Aorta (tissue), 5 donors: ENCODE measurements around the gene PTPRG. TPM values are rescaled to one million over a fixed set of nuclear protein-coding genes. Genes with fewer than 3 reads are reported as not detected.

Source experiments
- ATAC-seq: fragments of 200-7000 bp; cut with Tn5 transposase; one replicate; pipeline ENCODE4 v1.9.1; 2022; ENCODE audit warnings: moderate library complexity; ENCODE audit not compliant: low FRiP score
- DNase-seq, 2 donors: peaks; one replicate each; pipeline ENCODE4 v3.0.0-alpha.2; 2020
- H3K27ac ChIP-seq, 2 donors: one replicate each; pipeline ENCODE4 v1.5.1; 2013; ENCODE audit warnings: low read length in 2 of 2, mild to moderate bottlenecking in 2 of 2, moderate library complexity in 2 of 2, control low read depth in 1 of 2, inconsistent platforms in 1 of 2, low read depth in 1 of 2
- H3K27me3 ChIP-seq, 2 donors: one replicate each; pipeline ENCODE4 v1.6.1; 2013; ENCODE audit warnings: control low read depth in 1 of 2, low read length in 1 of 2, mild to moderate bottlenecking in 1 of 2, moderate library complexity in 1 of 2; ENCODE audit not compliant: insufficient read depth in 2 of 2, control insufficient read depth in 1 of 2
- H3K36me3 ChIP-seq, 2 donors: one replicate each; pipeline ENCODE4 v1.6.1; 2013; ENCODE audit warnings: control low read depth in 1 of 2, low read length in 1 of 2, mild to moderate bottlenecking in 1 of 2; ENCODE audit not compliant: insufficient read depth in 2 of 2, control insufficient read depth in 1 of 2
- H3K4me1 ChIP-seq, 2 donors: one replicate each; pipeline ENCODE4 v1.6.1; 2013; ENCODE audit warnings: low read length in 2 of 2, control low read depth in 1 of 2, mild to moderate bottlenecking in 1 of 2, moderate library complexity in 1 of 2; ENCODE audit not compliant: insufficient read depth in 2 of 2, control insufficient read depth in 1 of 2
- H3K4me3 ChIP-seq, 2 donors: one replicate each; pipeline ENCODE4 v1.5.1; 2013; ENCODE audit warnings: low read length in 2 of 2, control low read depth in 1 of 2, mild to moderate bottlenecking in 1 of 2
- H3K9me3 ChIP-seq: one replicate; pipeline ENCODE4 v1.6.1; 2013; ENCODE audit warnings: mild to moderate bottlenecking, low read length; ENCODE audit not compliant: control insufficient read depth
- WGBS, 2 donors: extraction: QIAGEN DNeasy Blood & Tissue Kit; methylation state at CpG; one replicate each; pipeline ENCODE4 v1.1.7; 2013; 5-methylcytosine and 5-hydroxymethylcytosine counted together
- intact Hi-C, 2 donors: fragments of 100-400 bp; cut with DNase I; formaldehyde crosslinking; loops; one replicate each; pipeline versions ENCODE4 v1.14.2 to v1.15.0; 2022
- polyA plus RNA-seq, 2 donors: library from polyadenylated mRNA; stranded (reverse); fragments of 200-250 nt; gene quantifications; one replicate each; pipeline ENCODE4 v1.2.3, GENCODE V29; 2013
- total RNA-seq, 2 donors: library from RNA; stranded (reverse); fragmentation: NEBNext Ultra II Directional; extraction: Animal tissue kit (Norgen Biotek cat#: 25700); gene quantifications; one replicate each; pipeline ENCODE4 v1.2.1, GENCODE V29; 2021
- donor health status: healthy with polysubstance abuse.
- donor health status: Bipolar disorder and iron deficiency.
- donor health status: DM: no; HTN: no; CAD: no.
- donor health status: DM: no; HTN: no; CAD: no.
- donor health status: DM: yes; HTN: yes; CAD: no.

Gene PTPRG
- total and polyA plus RNA-seq, 4 donors, result 5.3 to 150 (median 52.4) TPM

- Histone ChIP-seq H3K4me1 (peaks cover 4% of the 10 kb centered on the region in 2 donors), H3K27ac (no peak overlapping the region), H3K4me3 (no peak overlapping the region), H3K27me3 (no peaks in the 10 kb centered on the region), H3K9me3 (no peaks in the 10 kb centered on the region), H3K36me3 (no peaks in the 10 kb centered on the region)
- intact Hi-C loops, result no loop called here
- ATAC-seq, result no peak
- no peak for DNase-seq
- 62 to 65% methylated on average over 3 of the region's 3 CpGs for WGBS, 2 donors
Measured at GRCh38 chr3:61945657-61946056, 384.3 kb downstream of the PTPRG start.

- no peaks in the 10 kb centered on the region for H3K27me3 ChIP-seq
- 71 to 77% methylated on average over 7 of the region's 7 CpGs for WGBS, 2 donors
- ATAC-seq (no peak), DNase-seq (no peak)
- H3K4me1 ChIP-seq, result peaks cover 0 to 5% of the 10 kb centered on the region in 2 donors
- intact Hi-C loops, result no loop called here
- no peaks in the 10 kb centered on the region for H3K9me3 ChIP-seq
- H3K36me3 ChIP-seq, result no peaks in the 10 kb centered on the region
- no peak overlapping the region for H3K27ac ChIP-seq
- no peak overlapping the region for H3K4me3 ChIP-seq
Measured at GRCh38 chr3:61946570-61947324, 385.4 kb downstream of the PTPRG start.

- H3K4me3 ChIP-seq, result no peak overlapping the region
- peaks cover 0 to 7% of the 10 kb centered on the region in 2 donors for H3K4me1 ChIP-seq
- no peaks in the 10 kb centered on the region for H3K9me3 ChIP-seq
- DNase-seq (no peak), ATAC-seq (no peak)
- H3K36me3 ChIP-seq, result no peaks in the 10 kb centered on the region
- intact Hi-C loops, result no loop called here
- H3K27me3 ChIP-seq, result no peaks in the 10 kb centered on the region
- H3K27ac ChIP-seq, result no peak overlapping the region
- 7 to 12% methylated on average over 4 of the region's 4 CpGs for WGBS, 2 donors
Measured at GRCh38 chr3:61947456-61947855, 386.1 kb downstream of the PTPRG start.

GRCh38 chr3:61948699-61949305 lies 387.4 kb downstream of the PTPRG start:
- Histone ChIP-seq H3K36me3 (no peaks in the 10 kb centered on the region), H3K4me1 (peaks cover 0 to 14% of the 10 kb centered on the region in 2 donors), H3K4me3 (no peak overlapping the region), H3K27ac (no peak overlapping the region), H3K9me3 (no peaks in the 10 kb centered on the region), H3K27me3 (no peaks in the 10 kb centered on the region)
- intact Hi-C loops, result no loop called here
- WGBS, 2 donors, result 53 to 60% methylated on average over 5 of the region's 5 CpGs
- ATAC-seq (no peak), DNase-seq (no peak)

GRCh38 chr3:61954097-61954540 lies 392.7 kb downstream of the PTPRG start:
- no peak overlapping the region for H3K27ac ChIP-seq
- H3K4me3 ChIP-seq, result no peak overlapping the region
- H3K4me1 ChIP-seq, result peaks cover 0 to 18% of the 10 kb centered on the region in 2 donors
- H3K27me3 ChIP-seq, result no peaks in the 10 kb centered on the region
- intact Hi-C loops, result no loop called here
- no peaks in the 10 kb centered on the region for H3K9me3 ChIP-seq
- no peak for DNase-seq
- H3K36me3 ChIP-seq, result peaks cover 0 to 2% of the 10 kb centered on the region in 2 donors
- WGBS, 2 donors, result 53 to 56% methylated on average over 2 of the region's 2 CpGs
- no peak for ATAC-seq

- intact Hi-C loops, result no loop called here
- H3K4me1 ChIP-seq, result peaks cover 0 to 18% of the 10 kb centered on the region in 2 donors
Measured at GRCh38 chr3:61955483-61955882, 394.1 kb downstream of the PTPRG start.

GRCh38 chr3:61956236-61956635 lies 394.9 kb downstream of the PTPRG start:
- Histone ChIP-seq H3K27me3 (no peaks in the 10 kb centered on the region), H3K4me1 (peaks cover 2 to 18% of the 10 kb centered on the region in 2 donors), H3K27ac (peak overlapping the region in 1 of 2 donors; percentile 57), H3K4me3 (peak overlapping the region in 1 of 2 donors; percentile 8), H3K36me3 (peaks cover 0 to 3% of the 10 kb centered on the region in 2 donors), H3K9me3 (no peaks in the 10 kb centered on the region)
- intact Hi-C loops, result no loop called here
- ATAC-seq, result peak; percentile 68
- DNase-seq, result no peak
- WGBS, 2 donors, result 51 to 58% methylated on average over 5 of the region's 5 CpGs

More at GRCh38 chr3:61955483-61955882, 394.1 kb downstream of the PTPRG start:
- Histone ChIP-seq H3K4me3 (no peak overlapping the region), H3K27ac (no peak overlapping the region), H3K27me3 (no peaks in the 10 kb centered on the region), H3K9me3 (no peaks in the 10 kb centered on the region), H3K36me3 (peaks cover 0 to 3% of the 10 kb centered on the region in 2 donors)
- 2 to 8% methylated on average over 2 of the region's 2 CpGs for WGBS, 2 donors
- ATAC-seq, result no peak
- DNase-seq, result no peak

- ATAC-seq (no peak), DNase-seq (no peak)
- Histone ChIP-seq H3K27me3 (no peaks in the 10 kb centered on the region), H3K9me3 (no peaks in the 10 kb centered on the region), H3K4me1 (peaks cover 2 to 14% of the 10 kb centered on the region in 2 donors), H3K4me3 (no peak overlapping the region), H3K27ac (no peak overlapping the region), H3K36me3 (peaks cover 0 to 3% of the 10 kb centered on the region in 2 donors)
- intact Hi-C loops, result no loop called here
- 91 to 92% methylated on average over 2 of the region's 2 CpGs for WGBS, 2 donors
Measured at GRCh38 chr3:61957259-61957658, 395.9 kb downstream of the PTPRG start.

GRCh38 chr3:61960976-61961375 lies 399.6 kb downstream of the PTPRG start:
- Histone ChIP-seq H3K36me3 (peaks cover 0 to 3% of the 10 kb centered on the region in 2 donors), H3K9me3 (no peaks in the 10 kb centered on the region), H3K4me3 (no peak overlapping the region), H3K27ac (no peak overlapping the region), H3K4me1 (peaks cover 0 to 2% of the 10 kb centered on the region in 2 donors), H3K27me3 (no peaks in the 10 kb centered on the region)
- intact Hi-C loops, result no loop called here
- DNase-seq, result no peak
- ATAC-seq, result no peak
